Tibial artery (tissue), 4 donors: Measurements from ENCODE around the gene KCNK17.
A peak's percentile ranks its signal among the peaks of the same experiment; 100 is the strongest.

ENCODE experiments used
- DNase-seq, 2 donors: peaks; one replicate each; pipeline ENCODE4 v3.0.0-alpha.2; 2019
- H3K27ac ChIP-seq, 2 donors: fragments of 200-600 bp; sonication (generic) in 1 of 2; 1 replicate in 1 of 2; 2 replicates in 1 of 2; pipeline ENCODE4 v1.5.1; 2018 to 2019; ENCODE audit warnings: mild to moderate bottlenecking in 1 of 2
- H3K27me3 ChIP-seq, 2 donors: fragments of 200-600 bp; sonication (generic) in 1 of 2; one replicate each; pipeline versions ENCODE4 v1.5.1 to v1.6.0; 2016 to 2019
- H3K36me3 ChIP-seq, 3 donors: fragments of 200-600 bp; sonication (generic) in 2 of 3; one replicate each; pipeline ENCODE4 v1.5.1; 2016 to 2019; ENCODE audit warnings: mild to moderate bottlenecking in 2 of 3
- H3K4me1 ChIP-seq, 4 donors: fragments of 200-600 bp; sonication (generic) in 2 of 4; 1 replicate in 3 of 4; 2 replicates in 1 of 4; pipeline ENCODE4 v1.5.1; 2016 to 2019
- H3K4me3 ChIP-seq, 2 donors: fragments of 200-600 bp; sonication (generic) in 1 of 2; 1 replicate in 1 of 2; 2 replicates in 1 of 2; pipeline ENCODE4 v1.5.1; 2018 to 2019; ENCODE audit warnings: mild to moderate bottlenecking in 2 of 2
- H3K9me3 ChIP-seq, 3 donors: fragments of 200-600 bp; sonication (generic) in 1 of 3; one replicate each; pipeline ENCODE4 v1.5.1; 2016 to 2019
- CTCF ChIP-seq, 2 experiments: fragments of 200-600 bp in 1 of 2; fragments of 450-650 bp in 1 of 2; IDR thresholded peaks; one replicate each; pipeline ENCODE4 v1.5.1; 2017 to 2019; ENCODE audit warnings: antibody characterized with exemption in 2 of 2, mild to moderate bottlenecking in 1 of 2, moderate library complexity in 1 of 2
- intact Hi-C: fragments of 100-400 bp; cut with DNase I; formaldehyde crosslinking; loops from one replicate; pipeline ENCODE4 v1.15.0; 2023; ENCODE audit warnings: low total_unique reads

KCNK17 gene

GRCh38 chr6:39300739-39301138 lies 13.5 kb downstream of the KCNK17 start:
- intact Hi-C loops = loop anchor here (10.0 kb wide), 2 partner anchors 326 to 426 kb away; no protein-coding TSS in a partner anchor
- Histone ChIP-seq H3K4me1 (peaks cover 0 to 21% (median 7%) of the 10 kb centered on the region in 4 donors), H3K36me3 (no peaks in the 10 kb centered on the region), H3K27me3 (no peaks in the 10 kb centered on the region), H3K9me3 (no peaks in the 10 kb centered on the region), H3K4me3 (no peak overlapping the region), H3K27ac (no peak overlapping the region)
- no peak for DNase-seq
- TF ChIP-seq CTCF (IDR thresholded peaks at IDR 0.05) = no peak

GRCh38 chr6:39298061-39298460 lies 16.2 kb downstream of the KCNK17 start:
- Histone ChIP-seq H3K4me3 (no peak overlapping the region), H3K4me1 (peaks cover 0 to 18% (median 7%) of the 10 kb centered on the region in 4 donors), H3K9me3 (no peaks in the 10 kb centered on the region), H3K27ac (no peak overlapping the region), H3K27me3 (peaks cover 0 to 4% of the 10 kb centered on the region in 2 donors), H3K36me3 (no peaks in the 10 kb centered on the region)
- intact Hi-C loops = no loop called here
- no peak for DNase-seq
- no peak for TF ChIP-seq CTCF (IDR thresholded peaks at IDR 0.05)

- peak; percentile 71 to 86 for DNase-seq
Observed at GRCh38 chr6:39296745-39297640, 17.2 kb downstream of the KCNK17 start.

GRCh38 chr6:39295611-39296011 lies 18.6 kb downstream of the KCNK17 start:
- TF ChIP-seq CTCF (IDR thresholded peaks at IDR 0.05) = no peak
- Histone ChIP-seq H3K36me3 (no peaks in the 10 kb centered on the region), H3K4me1 (peaks cover 0 to 11% (median 5%) of the 10 kb centered on the region in 4 donors), H3K4me3 (no peak overlapping the region), H3K27me3 (peaks cover 0 to 4% of the 10 kb centered on the region in 2 donors), H3K9me3 (no peaks in the 10 kb centered on the region), H3K27ac (no peak overlapping the region)
- peak in 1 of 2 donors; percentile 53 for DNase-seq
- intact Hi-C loops = no loop called here

More at GRCh38 chr6:39296745-39297640, 17.2 kb downstream of the KCNK17 start:
- Histone ChIP-seq H3K4me3 (no peak overlapping the region), H3K36me3 (no peaks in the 10 kb centered on the region), H3K27ac (no peak overlapping the region), H3K27me3 (peaks cover 0 to 4% of the 10 kb centered on the region in 2 donors), H3K9me3 (no peaks in the 10 kb centered on the region), H3K4me1 (peaks cover 0 to 11% (median 5%) of the 10 kb centered on the region in 4 donors)
- intact Hi-C loops = no loop called here
- TF ChIP-seq CTCF (IDR thresholded peaks at IDR 0.05) = no peak

GRCh38 chr6:39294899-39295298 lies 19.3 kb downstream of the KCNK17 start:
- Histone ChIP-seq H3K9me3 (no peaks in the 10 kb centered on the region), H3K36me3 (no peaks in the 10 kb centered on the region), H3K4me1 (peaks cover 0 to 11% (median 5%) of the 10 kb centered on the region in 4 donors), H3K4me3 (no peak overlapping the region), H3K27me3 (peaks cover 0 to 4% of the 10 kb centered on the region in 2 donors), H3K27ac (no peak overlapping the region)
- intact Hi-C loops = no loop called here
- DNase-seq = no peak
- no peak for TF ChIP-seq CTCF (IDR thresholded peaks at IDR 0.05)
